Measurements from ENCODE around the gene SNRNP35.
A peak's percentile ranks its signal among the peaks of the same experiment; 100 is the strongest.

SNRNP35 gene

GRCh38 chr12:123446333-123446713 lies 11.6 kb upstream of the SNRNP35 start:
- Histone ChIP-seq H3K79me2 (ENCODE audit: control insufficient read depth, insufficient read depth, low read length, poor library complexity) (peaks cover 2% of the 10 kb centered on the region), H4K8ac (ENCODE audit: low read depth, low read length) (no peak overlapping the region)
- no peak for DNase-seq

GRCh38 chr12:123449249-123449733 lies 8.6 kb upstream of the SNRNP35 start:
- Histone ChIP-seq H3K4ac (ENCODE audit: low read depth, low read length) (no peak overlapping the region), H2BK120ac (ENCODE audit: insufficient read depth, low read length, poor library complexity) (no peak overlapping the region), H2AFZ (ENCODE audit: insufficient read depth, low read length, poor library complexity) (no peak overlapping the region), H3K36me3 (ENCODE audit: control insufficient read depth in 1 of 2, insufficient read depth in 2 of 2, low read length in 2 of 2) (no peaks in the 10 kb centered on the region), H4K8ac (ENCODE audit: low read depth, low read length) (peak overlapping the region; percentile 35), H2BK5ac (ENCODE audit: low read depth, low read length, poor library complexity) (no peak overlapping the region), H4K12ac (ENCODE audit: low read depth, low read length) (no peak overlapping the region), H3K4me1 (ENCODE audit: control insufficient read depth in 1 of 2, insufficient read depth in 2 of 2, low read length in 2 of 2) (peaks cover 5% of the 10 kb centered on the region in 2 experiments), H3K14ac (ENCODE audit: low read length) (no peak overlapping the region), H3K9ac (ENCODE audit: low read length) (no peak overlapping the region), H3K18ac (ENCODE audit: low read length) (no peak overlapping the region), H3K79me1 (ENCODE audit: low read length) (peaks cover 2% of the 10 kb centered on the region), H3K4me3 (ENCODE audit: low read depth, low read length) (no peak overlapping the region), H3K27me3 (ENCODE audit: insufficient read depth, low read length) (no peaks in the 10 kb centered on the region), H3K23ac (ENCODE audit: low read length) (no peak overlapping the region), H3K9me3 (ENCODE audit: insufficient read depth, low read depth, low read length) (no peaks in the 10 kb centered on the region), H3K4me2 (ENCODE audit: low read length) (no peak overlapping the region), H3K79me2 (ENCODE audit: control insufficient read depth, insufficient read depth, low read length, poor library complexity) (peaks cover 2% of the 10 kb centered on the region), H2AK5ac (ENCODE audit: low read length) (no peak overlapping the region), H4K91ac (ENCODE audit: low read depth, low read length) (peak overlapping the region; percentile 35), H3K27ac (ENCODE audit: low read depth, low read length) (no peak overlapping the region), H2BK12ac (ENCODE audit: low read length) (no peak overlapping the region)
- WGBS (ENCODE audit: extremely low coverage, insufficient coverage, insufficient read length): no CpG with 5 or more reads among the region's 2 CpGs
- peak; percentile 71 to 75 for DNase-seq

More at GRCh38 chr12:123446333-123446713, 11.6 kb upstream of the SNRNP35 start:
- no peaks in the 10 kb centered on the region for H3K36me3 ChIP-seq (ENCODE audit: control insufficient read depth in 1 of 2, insufficient read depth in 2 of 2, low read length in 2 of 2)
- H3K23ac ChIP-seq (ENCODE audit: low read length): no peak overlapping the region
- no peaks in the 10 kb centered on the region for H3K27me3 ChIP-seq (ENCODE audit: insufficient read depth, low read length)
- H3K4me2 ChIP-seq (ENCODE audit: low read length): no peak overlapping the region
- H2BK120ac ChIP-seq (ENCODE audit: insufficient read depth, low read length, poor library complexity): peak overlapping the region; percentile 37
- WGBS (ENCODE audit: extremely low coverage, insufficient coverage, insufficient read length): no CpG with 5 or more reads among the region's 4 CpGs
- no peak overlapping the region for H3K27ac ChIP-seq (ENCODE audit: low read depth, low read length)
- no peak overlapping the region for H4K12ac ChIP-seq (ENCODE audit: low read depth, low read length)
- no peak overlapping the region for H2BK12ac ChIP-seq (ENCODE audit: low read length)
- no peaks in the 10 kb centered on the region for H3K9me3 ChIP-seq (ENCODE audit: insufficient read depth, low read depth, low read length)
- peaks cover 2% of the 10 kb centered on the region for H3K79me1 ChIP-seq (ENCODE audit: low read length)
- H2AK5ac ChIP-seq (ENCODE audit: low read length): no peak overlapping the region
- H3K14ac ChIP-seq (ENCODE audit: low read length): no peak overlapping the region
- no peak overlapping the region for H3K4ac ChIP-seq (ENCODE audit: low read depth, low read length)
- H3K9ac ChIP-seq (ENCODE audit: low read length): no peak overlapping the region
- H3K4me3 ChIP-seq (ENCODE audit: low read depth, low read length): no peak overlapping the region
- no peak overlapping the region for H3K18ac ChIP-seq (ENCODE audit: low read length)
- peaks cover 5% of the 10 kb centered on the region in 2 experiments for H3K4me1 ChIP-seq (ENCODE audit: control insufficient read depth in 1 of 2, insufficient read depth in 2 of 2, low read length in 2 of 2)
- peak overlapping the region; percentile 18 for H4K91ac ChIP-seq (ENCODE audit: low read depth, low read length)
- peak overlapping the region; percentile 14 for H2BK5ac ChIP-seq (ENCODE audit: low read depth, low read length, poor library complexity)
- H2AFZ ChIP-seq (ENCODE audit: insufficient read depth, low read length, poor library complexity): no peak overlapping the region

GRCh38 chr12:123449856-123450255 lies 8.1 kb upstream of the SNRNP35 start:
- DNase-seq: peak; percentile 46 to 59
- Histone ChIP-seq H3K23ac (ENCODE audit: low read length) (no peak overlapping the region), H2BK12ac (ENCODE audit: low read length) (no peak overlapping the region), H3K4me3 (ENCODE audit: low read depth, low read length) (no peak overlapping the region), H3K79me1 (ENCODE audit: low read length) (peaks cover 2% of the 10 kb centered on the region), H3K9ac (ENCODE audit: low read length) (no peak overlapping the region), H2AFZ (ENCODE audit: insufficient read depth, low read length, poor library complexity) (no peak overlapping the region), H3K27ac (ENCODE audit: low read depth, low read length) (no peak overlapping the region), H4K8ac (ENCODE audit: low read depth, low read length) (no peak overlapping the region), H3K9me3 (ENCODE audit: insufficient read depth, low read depth, low read length) (no peaks in the 10 kb centered on the region), H3K4me1 (ENCODE audit: control insufficient read depth in 1 of 2, insufficient read depth in 2 of 2, low read length in 2 of 2) (peaks cover 5% of the 10 kb centered on the region in 2 experiments), H3K79me2 (ENCODE audit: control insufficient read depth, insufficient read depth, low read length, poor library complexity) (peaks cover 2% of the 10 kb centered on the region), H3K4ac (ENCODE audit: low read depth, low read length) (no peak overlapping the region), H4K91ac (ENCODE audit: low read depth, low read length) (peak overlapping the region; percentile 76), H2BK120ac (ENCODE audit: insufficient read depth, low read length, poor library complexity) (no peak overlapping the region), H3K14ac (ENCODE audit: low read length) (no peak overlapping the region), H4K12ac (ENCODE audit: low read depth, low read length) (no peak overlapping the region), H3K18ac (ENCODE audit: low read length) (no peak overlapping the region), H3K27me3 (ENCODE audit: insufficient read depth, low read length) (no peaks in the 10 kb centered on the region), H2AK5ac (ENCODE audit: low read length) (no peak overlapping the region), H3K4me2 (ENCODE audit: low read length) (no peak overlapping the region), H2BK5ac (ENCODE audit: low read depth, low read length, poor library complexity) (no peak overlapping the region), H3K36me3 (ENCODE audit: control insufficient read depth in 1 of 2, insufficient read depth in 2 of 2, low read length in 2 of 2) (no peaks in the 10 kb centered on the region)
- WGBS (ENCODE audit: extremely low coverage, insufficient coverage, insufficient read length): no CpG with 5 or more reads among the region's 4 CpGs

GRCh38 chr12:123450636-123451035 lies 7.3 kb upstream of the SNRNP35 start:
- Histone ChIP-seq H3K4me1 (ENCODE audit: control insufficient read depth in 1 of 2, insufficient read depth in 2 of 2, low read length in 2 of 2) (peaks cover 5% of the 10 kb centered on the region in 2 experiments), H3K36me3 (ENCODE audit: control insufficient read depth in 1 of 2, insufficient read depth in 2 of 2, low read length in 2 of 2) (no peaks in the 10 kb centered on the region), H2BK12ac (ENCODE audit: low read length) (no peak overlapping the region), H3K4me3 (ENCODE audit: low read depth, low read length) (no peak overlapping the region), H3K27ac (ENCODE audit: low read depth, low read length) (no peak overlapping the region), H4K8ac (ENCODE audit: low read depth, low read length) (no peak overlapping the region), H2AK5ac (ENCODE audit: low read length) (no peak overlapping the region), H3K18ac (ENCODE audit: low read length) (no peak overlapping the region), H3K9me3 (ENCODE audit: insufficient read depth, low read depth, low read length) (no peaks in the 10 kb centered on the region), H3K27me3 (ENCODE audit: insufficient read depth, low read length) (no peaks in the 10 kb centered on the region), H3K14ac (ENCODE audit: low read length) (no peak overlapping the region), H3K23ac (ENCODE audit: low read length) (no peak overlapping the region), H3K4ac (ENCODE audit: low read depth, low read length) (no peak overlapping the region), H3K9ac (ENCODE audit: low read length) (no peak overlapping the region), H2AFZ (ENCODE audit: insufficient read depth, low read length, poor library complexity) (no peak overlapping the region), H3K4me2 (ENCODE audit: low read length) (no peak overlapping the region), H3K79me2 (ENCODE audit: control insufficient read depth, insufficient read depth, low read length, poor library complexity) (peaks cover 2% of the 10 kb centered on the region), H4K91ac (ENCODE audit: low read depth, low read length) (no peak overlapping the region), H3K79me1 (ENCODE audit: low read length) (peaks cover 2% of the 10 kb centered on the region), H2BK120ac (ENCODE audit: insufficient read depth, low read length, poor library complexity) (no peak overlapping the region), H2BK5ac (ENCODE audit: low read depth, low read length, poor library complexity) (no peak overlapping the region), H4K12ac (ENCODE audit: low read depth, low read length) (no peak overlapping the region)
- WGBS (ENCODE audit: extremely low coverage, insufficient coverage, insufficient read length): no CpG with 5 or more reads among the region's 9 CpGs
- peak; percentile 77 to 83 for DNase-seq

Data from trophoblast cell (in vitro differentiated cells and primary cell).